Activated CD4-positive, alpha-beta T cell treated with anti-CD3 and anti-CD28 coated beads, Interleukin-2, amount 10 ng/mL, durations not matched to agents 7 days and 5 days (primary cell): Measurements from ENCODE around the gene CCS. TPM values are rescaled to one million over a fixed set of nuclear protein-coding genes. Genes with fewer than 3 reads are reported as not detected.
"Not testable (repeated sequence)": the region's sequence is repeated elsewhere in the genome, so short reads cannot be mapped to it uniquely, and the experiment has no call there.

Experiments
- CTCF ChIA-PET: fragments of 350-600 bp; sonication (Branson Sonifier 250); formaldehyde crosslinking; loops from one replicate; lab custom pipeline; 2021; ENCODE audit warnings: antibody characterized with exemption; lab: Charles Lee
- POLR2A ChIA-PET: fragments of 350-600 bp; sonication (Branson Sonifier 250); formaldehyde crosslinking; loops from one replicate; lab custom pipeline; 2021; ENCODE audit warnings: antibody characterized with exemption; lab: Charles Lee
- DNase-seq: peaks from one replicate; pipeline ENCODE4 v3.0.0-alpha.2; 2020
- H3K27ac Mint-ChIP-seq: one replicate; pipeline ENCODE4 v1.8.0; 2021; ENCODE audit warnings: mild to moderate bottlenecking, moderate library complexity, mixed read lengths
- H3K27me3 Mint-ChIP-seq: one replicate; pipeline ENCODE4 v1.8.0; 2021; ENCODE audit warnings: mixed read lengths
- H3K36me3 Mint-ChIP-seq: one replicate; pipeline ENCODE4 v1.8.0; 2021; ENCODE audit warnings: low read depth, mixed read lengths
- H3K4me1 Mint-ChIP-seq: one replicate; pipeline ENCODE4 v1.8.0; 2021; ENCODE audit warnings: mixed read lengths
- H3K4me3 Mint-ChIP-seq: one replicate; pipeline ENCODE4 v1.8.0; 2021; ENCODE audit warnings: mild to moderate bottlenecking, moderate library complexity, mixed read lengths
- H3K9me3 Mint-ChIP-seq: one replicate; pipeline ENCODE4 v1.8.0; 2021; ENCODE audit warnings: mixed read lengths
- total RNA-seq, 2 experiments: library from RNA; stranded (reverse); gene quantifications; one replicate each; pipeline ENCODE4 v1.2.3, GENCODE V29; 2021

The CCS gene
- total RNA-seq, 2 experiments from 2014 or later: 28.8 to 32.6 TPM

DNA sequence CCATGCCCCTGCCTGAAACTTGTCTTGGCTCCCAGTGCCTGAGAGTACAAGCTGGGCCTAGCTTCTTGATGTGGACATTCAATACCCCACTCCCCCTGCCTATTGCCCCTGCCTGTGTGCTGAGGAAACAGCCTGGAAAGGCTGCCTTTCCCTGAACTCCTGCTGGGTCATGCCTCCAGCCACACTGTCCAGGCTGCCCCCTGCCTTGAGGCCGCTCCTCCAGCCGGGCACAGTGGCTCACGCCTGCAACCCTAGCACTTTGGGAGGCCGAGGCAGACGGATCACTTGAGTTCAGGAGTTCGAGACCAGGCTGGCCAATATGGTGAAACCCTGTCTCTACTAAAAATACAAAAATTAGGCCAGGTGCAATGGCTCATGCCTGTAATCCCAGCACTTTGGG, 10.1 kb downstream of the CCS start:
- ChIA-PET CTCF (interaction anchor here (0.5 kb wide), 1 partner anchor 380 kb away, joined by 3 read pairs; no protein-coding TSS in a partner anchor), POLR2A (no interaction called here)
- Mint-ChIP-seq H3K36me3 (peaks cover 6% of the 10 kb centered on the region), H3K4me3 (no peak overlapping the region), H3K9me3 (no peaks in the 10 kb centered on the region), H3K27me3 (no peaks in the 10 kb centered on the region), H3K4me1 (no peaks in the 10 kb centered on the region), H3K27ac (no peak overlapping the region)
- no peak for DNase-seq

DNA sequence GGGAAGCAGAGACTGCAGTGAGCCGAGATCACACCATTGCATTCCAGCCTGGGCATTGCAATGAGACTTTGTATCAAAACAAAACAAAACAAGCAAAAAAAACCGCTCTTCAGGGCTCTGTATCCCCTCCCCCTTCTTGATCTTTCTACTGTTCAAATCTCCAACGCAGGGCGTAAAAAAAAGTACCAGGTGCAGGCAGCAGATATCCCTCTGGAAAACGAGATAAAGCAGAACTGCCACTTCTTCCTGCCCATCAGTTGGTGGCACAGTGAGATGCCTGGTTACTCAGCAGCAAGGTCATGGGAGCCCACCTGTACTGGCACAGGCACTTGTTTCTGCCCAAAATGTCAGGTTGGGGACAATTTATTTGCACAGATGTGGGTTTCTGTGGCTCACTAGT, 11.2 kb downstream of the CCS start:
- DNase-seq: no peak
- ChIA-PET POLR2A (no interaction called here), CTCF (interaction anchor here (0.9 kb wide), 1 partner anchor 8 kb away, joined by 3 read pairs; no protein-coding TSS in a partner anchor)
- no peak overlapping the region for H3K4me3 Mint-ChIP-seq
- H3K36me3 Mint-ChIP-seq: peaks cover 6% of the 10 kb centered on the region
- H3K9me3 Mint-ChIP-seq: no peaks in the 10 kb centered on the region
- no peak overlapping the region for H3K27ac Mint-ChIP-seq
- no peaks in the 10 kb centered on the region for H3K4me1 Mint-ChIP-seq
- no peaks in the 10 kb centered on the region for H3K27me3 Mint-ChIP-seq

DNA sequence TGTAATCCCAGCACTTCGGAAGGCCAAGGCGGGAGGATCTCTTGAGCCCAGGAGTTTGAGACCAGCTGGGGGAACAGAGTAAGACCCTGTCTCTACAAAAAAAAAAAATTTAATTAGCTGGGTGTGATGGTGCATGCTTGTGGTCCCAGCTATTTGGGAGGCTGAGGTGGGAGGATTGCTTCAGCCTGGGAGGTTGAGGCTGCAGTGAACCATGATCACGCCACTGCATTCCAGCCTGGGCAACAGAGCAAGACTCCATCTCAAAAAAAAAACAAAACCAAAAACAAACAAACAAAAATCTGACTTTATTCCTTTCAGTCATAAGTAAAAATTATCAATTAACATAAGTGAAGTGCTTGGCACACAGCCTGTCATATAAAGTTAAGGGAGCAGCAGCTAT, 13.6 kb downstream of the CCS start:
- H3K36me3 Mint-ChIP-seq, H3K27me3 Mint-ChIP-seq, H3K4me3 Mint-ChIP-seq, H3K9me3 Mint-ChIP-seq, DNase-seq, H3K27ac Mint-ChIP-seq: not testable (repeated sequence)
- ChIA-PET POLR2A (interaction anchor here (0.9 kb wide), 1 partner anchor 31 kb away, joined by 8 read pairs; the partner anchor contains the start of gene RBM4), CTCF (interaction anchor here (0.8 to 2.2 kb wide), 6 partner anchors 12 to 53 kb away, joined by 3 to 10 read pairs (median 4); partner anchors contain the start of genes CCDC87 and RBM4)
- peaks cover 11% of the 10 kb centered on the region for H3K4me1 Mint-ChIP-seq

DNA sequence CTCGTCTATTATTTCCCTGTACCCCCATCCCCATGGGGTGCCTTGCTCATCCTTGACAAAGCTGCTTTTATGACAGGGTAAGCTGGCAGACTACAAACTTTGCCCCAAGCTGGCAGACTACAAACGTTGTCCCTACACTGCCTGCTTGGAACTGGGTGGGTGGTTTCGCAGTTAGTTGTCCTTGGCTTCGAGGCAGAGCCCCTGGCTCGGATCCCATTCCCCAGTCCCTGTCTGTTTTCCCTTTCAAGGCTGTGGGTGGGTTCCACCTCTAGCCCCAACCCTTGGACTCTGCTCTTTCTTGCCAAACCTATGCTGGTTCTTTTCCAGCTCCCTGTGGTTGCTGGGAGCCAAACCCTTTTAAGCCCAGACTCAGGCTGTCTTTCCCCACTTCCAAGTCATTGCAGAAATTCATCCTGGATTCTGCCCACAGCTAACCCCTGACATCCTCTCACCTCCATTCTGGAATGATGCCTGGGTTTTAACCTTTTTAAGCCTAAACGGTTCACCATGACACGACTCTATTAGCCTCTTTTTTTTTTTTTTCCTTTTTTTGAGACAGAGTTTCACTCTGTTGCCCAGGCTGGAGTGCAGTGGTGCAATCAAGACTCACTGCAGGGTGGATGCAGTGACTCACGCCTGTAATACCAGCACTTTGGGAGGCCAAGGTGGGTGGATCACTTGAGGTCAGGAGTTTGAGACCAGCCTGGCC, 14.3 kb downstream of the CCS start:
- Mint-ChIP-seq H3K27ac (no peak overlapping the region), H3K36me3 (peaks cover 6% of the 10 kb centered on the region), H3K9me3 (no peaks in the 10 kb centered on the region), H3K4me1 (peaks cover 11% of the 10 kb centered on the region), H3K27me3 (no peaks in the 10 kb centered on the region), H3K4me3 (no peak overlapping the region)
- POLR2A ChIA-PET: interaction anchor here (0.9 kb wide), 1 partner anchor 31 kb away, joined by 8 read pairs; the partner anchor contains the start of gene RBM4
- DNase-seq: no peak
- CTCF ChIA-PET: interaction anchor here (0.8 to 2.2 kb wide), 5 partner anchors 13 to 53 kb away, joined by 3 to 10 read pairs (median 4); partner anchors contain the start of genes CCDC87 and RBM4

DNA sequence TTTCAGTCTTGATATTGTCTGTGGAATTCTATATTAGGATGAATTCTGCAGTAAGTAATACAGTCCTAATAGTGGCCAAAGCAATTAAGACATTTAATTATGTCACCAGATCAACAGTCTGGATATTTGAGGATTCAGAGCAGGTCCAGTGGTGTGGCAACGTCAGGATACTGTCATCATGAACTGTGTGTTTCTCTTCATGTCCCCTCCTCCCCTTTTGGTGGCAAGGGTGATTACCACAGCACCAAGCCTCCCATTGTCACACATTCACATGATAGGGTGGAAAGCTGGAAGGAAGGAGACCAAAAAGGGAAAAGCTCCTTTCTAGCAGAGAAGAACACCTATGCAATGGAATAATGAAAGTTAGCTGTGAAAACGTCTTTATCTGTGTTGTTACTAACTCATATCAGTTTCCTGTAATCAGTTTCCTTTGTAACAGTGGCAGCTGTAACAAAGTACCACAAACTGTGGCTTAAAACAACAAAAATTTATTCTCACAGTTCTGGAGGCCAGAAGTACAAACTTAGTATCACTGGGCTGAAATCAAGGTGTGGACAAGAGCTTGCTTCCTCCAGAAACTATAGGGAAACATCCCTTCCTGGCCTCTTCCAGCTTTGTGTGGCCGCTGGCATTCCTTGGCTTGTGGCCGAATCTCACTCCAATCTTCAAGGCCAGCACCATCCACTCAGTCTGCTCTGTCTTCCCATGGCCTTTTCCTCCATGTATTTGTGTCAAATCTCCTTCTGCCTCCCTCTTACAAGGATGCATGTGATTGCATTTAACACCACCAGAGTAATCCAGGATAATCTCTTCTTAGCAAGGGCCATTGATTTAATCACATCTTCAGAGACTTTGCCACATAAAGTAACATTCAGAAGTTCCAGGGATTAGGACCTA, 17.0 kb downstream of the CCS start:
- Mint-ChIP-seq H3K36me3 (peaks cover 4% of the 10 kb centered on the region), H3K4me3 (no peak overlapping the region), H3K27me3 (no peaks in the 10 kb centered on the region), H3K27ac (peak overlapping the region; percentile 83), H3K4me1 (peaks cover 13% of the 10 kb centered on the region), H3K9me3 (no peaks in the 10 kb centered on the region)
- CTCF ChIA-PET: interaction anchor here (1.4 kb wide), 1 partner anchor 17 kb away, joined by 4 read pairs; the partner anchor contains the start of genes CCDC87 and CCS
- DNase-seq: no peak
- POLR2A ChIA-PET: no interaction called here

DNA sequence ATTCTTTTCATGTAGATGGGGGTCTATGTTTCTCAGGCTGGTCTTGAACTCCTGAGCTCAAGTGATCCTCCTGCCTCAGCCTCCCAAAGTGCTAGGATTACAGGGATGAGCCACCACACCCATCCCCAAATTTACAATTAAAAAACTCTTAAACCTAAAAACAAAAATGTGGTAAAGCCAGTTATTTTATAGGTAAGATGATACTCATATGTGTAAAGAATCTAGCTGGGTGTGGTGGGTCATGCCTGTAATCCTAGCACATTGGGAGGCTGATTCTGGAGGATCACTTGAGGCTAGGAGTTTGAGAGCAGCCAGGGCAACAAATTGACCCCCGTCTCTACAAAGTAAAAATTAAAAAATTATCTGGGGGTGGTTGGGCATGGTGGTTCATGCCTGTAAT, 19.5 kb downstream of the CCS start:
- CTCF ChIA-PET: no interaction called here
- peaks cover 24% of the 10 kb centered on the region for H3K4me1 Mint-ChIP-seq
- no peaks in the 10 kb centered on the region for H3K9me3 Mint-ChIP-seq
- peaks cover 15% of the 10 kb centered on the region for H3K36me3 Mint-ChIP-seq
- H3K4me3 Mint-ChIP-seq: no peak overlapping the region
- no peak for DNase-seq
- no peak overlapping the region for H3K27ac Mint-ChIP-seq
- no peaks in the 10 kb centered on the region for H3K27me3 Mint-ChIP-seq
- POLR2A ChIA-PET: no interaction called here

DNA sequence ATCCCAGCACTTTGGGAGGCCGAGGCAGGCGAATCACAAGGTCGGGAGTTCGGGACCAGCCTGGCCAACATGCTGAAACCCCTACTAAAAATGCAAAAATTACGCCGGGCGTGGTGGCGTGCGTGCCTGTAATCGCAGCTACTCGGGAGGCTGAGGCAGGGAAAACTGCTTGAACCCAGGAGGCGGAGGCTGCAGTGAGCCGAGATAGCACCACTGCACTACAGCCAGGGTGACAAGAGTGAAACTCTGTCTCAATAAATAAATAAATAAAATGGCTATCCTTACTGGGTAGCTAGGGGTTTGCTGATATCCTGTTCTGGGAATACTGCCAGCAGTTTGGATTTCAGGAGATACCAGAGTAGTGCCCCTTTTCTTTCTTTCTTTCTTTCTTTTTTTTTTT, 21.1 kb downstream of the CCS start:
- DNase-seq: no peak
- peaks cover 31% of the 10 kb centered on the region for H3K36me3 Mint-ChIP-seq
- H3K4me3 Mint-ChIP-seq: no peak overlapping the region
- H3K9me3 Mint-ChIP-seq: no peaks in the 10 kb centered on the region
- POLR2A ChIA-PET: no interaction called here
- H3K27ac Mint-ChIP-seq: no peak overlapping the region
- peaks cover 37% of the 10 kb centered on the region for H3K4me1 Mint-ChIP-seq
- H3K27me3 Mint-ChIP-seq: no peaks in the 10 kb centered on the region
- CTCF ChIA-PET: interaction anchor here (0.7 to 1.6 kb wide), 3 partner anchors 9 to 79 kb away, joined by 3 to 6 read pairs (median 4); no protein-coding TSS in a partner anchor

DNA sequence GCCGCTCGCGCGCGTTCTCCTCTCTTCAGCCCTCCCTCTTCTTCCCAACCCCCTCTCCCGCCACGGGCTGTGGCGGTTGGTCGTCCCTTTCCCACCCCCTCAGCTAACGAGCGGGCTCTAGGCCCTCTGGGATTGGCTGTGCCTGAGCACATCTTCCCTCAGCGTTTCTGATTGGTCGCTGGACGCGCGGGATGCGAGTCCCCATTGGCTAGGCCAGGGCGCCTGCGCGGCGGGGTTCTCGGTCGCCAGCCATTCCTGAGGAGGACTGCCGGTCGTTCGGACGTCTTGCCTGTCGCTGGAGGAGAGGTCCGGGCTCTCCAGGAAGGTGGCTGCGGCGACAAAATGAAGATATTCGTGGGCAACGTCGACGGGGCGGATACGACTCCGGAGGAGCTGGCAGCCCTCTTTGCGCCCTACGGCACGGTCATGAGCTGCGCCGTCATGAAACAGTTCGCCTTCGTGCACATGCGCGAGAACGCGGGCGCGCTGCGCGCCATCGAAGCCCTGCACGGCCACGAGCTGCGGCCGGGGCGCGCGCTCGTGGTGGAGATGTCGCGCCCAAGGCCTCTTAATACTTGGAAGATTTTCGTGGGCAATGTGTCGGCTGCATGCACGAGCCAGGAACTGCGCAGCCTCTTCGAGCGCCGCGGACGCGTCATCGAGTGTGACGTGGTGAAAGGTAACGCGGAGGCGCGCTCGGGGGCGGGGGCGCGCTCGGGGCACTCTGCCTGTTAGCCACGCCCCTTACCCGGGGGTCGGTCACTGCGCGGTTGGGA, 23.6 kb downstream of the CCS start, which contains the start of gene RBM14:
Gene RBM14, plus strand, starts transcription at position 252 of the 776 bp plus-strand sequence. Its CDS starts 91 bp downstream, at position 343.
- Mint-ChIP-seq H3K4me3 (peak within 1 kb of the TSS; percentile 98), H3K4me1 (peaks cover 45% of the 10 kb centered on the region), H3K36me3 (peaks cover 49% of the 10 kb centered on the region), H3K27me3 (no peaks in the 10 kb centered on the region), H3K27ac (peak within 1 kb of the TSS; percentile 99), H3K9me3 (peaks cover 2% of the 10 kb centered on the region)
- ChIA-PET POLR2A (interaction anchor here (0.5 to 0.6 kb wide), 3 partner anchors 16 to 62 kb away, joined by 4 to 7 read pairs (median 4); partner anchors contain the start of gene RBM4B), CTCF (interaction anchor here (0.6 to 1.9 kb wide), 11 partner anchors 12 to 1504 kb away, joined by 3 to 7 read pairs (median 3); partner anchors contain the start of genes CCDC87, CCS, CTSF and RBM4)
- DNase-seq: peak; percentile 99

DNA sequence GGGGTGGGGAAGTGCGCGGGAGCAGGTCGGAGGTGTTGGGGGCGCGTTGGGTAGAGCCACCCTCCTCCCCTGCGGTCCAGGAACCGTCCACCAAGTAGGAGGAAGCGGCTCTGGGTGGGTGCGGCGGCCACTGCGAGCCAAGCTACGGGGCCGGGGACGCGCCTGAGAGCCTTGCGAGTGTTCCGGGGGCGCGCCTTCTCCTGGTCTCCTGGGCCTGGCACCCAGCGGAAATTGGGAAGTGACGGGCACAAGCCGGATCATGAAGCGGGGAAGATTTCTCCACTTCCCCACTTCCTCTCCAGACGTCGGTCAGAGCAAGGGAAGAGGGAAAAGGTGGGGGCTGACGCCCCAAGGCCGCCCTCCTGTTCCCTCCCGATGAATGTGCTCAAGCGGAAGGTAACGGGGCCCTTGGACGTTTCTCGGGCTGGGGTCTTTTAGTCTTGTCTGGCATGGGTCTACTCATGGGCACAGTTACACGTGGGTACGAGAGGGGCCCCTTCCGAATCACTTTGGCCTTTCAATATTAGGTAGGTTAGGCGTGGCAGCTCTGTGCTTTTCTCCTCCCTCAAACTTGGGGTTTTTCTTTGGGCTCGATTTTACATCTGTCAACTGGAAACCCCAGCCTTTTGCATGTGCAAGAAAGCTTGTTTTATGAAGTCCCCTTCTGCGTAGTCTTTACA, 24.3 kb downstream of the CCS start:
- POLR2A ChIA-PET: interaction anchor here (0.5 to 0.6 kb wide), 3 partner anchors 17 to 61 kb away, joined by 3 to 4 read pairs (median 4); partner anchors contain the start of gene RBM4B
- peak overlapping the region; percentile 98 for H3K4me3 Mint-ChIP-seq
- CTCF ChIA-PET: interaction anchor here (0.6 to 3.5 kb wide), 9 partner anchors 12 to 135 kb away, joined by 3 to 17 read pairs (median 4); partner anchors contain the start of genes CCDC87, CCS, CTSF and RBM4
- peaks cover 2% of the 10 kb centered on the region for H3K9me3 Mint-ChIP-seq
- H3K27me3 Mint-ChIP-seq: no peaks in the 10 kb centered on the region
- peak overlapping the region; percentile 99 for H3K27ac Mint-ChIP-seq
- peaks cover 51% of the 10 kb centered on the region for H3K4me1 Mint-ChIP-seq
- DNase-seq: peak; percentile 15
- H3K36me3 Mint-ChIP-seq: peaks cover 56% of the 10 kb centered on the region

DNA sequence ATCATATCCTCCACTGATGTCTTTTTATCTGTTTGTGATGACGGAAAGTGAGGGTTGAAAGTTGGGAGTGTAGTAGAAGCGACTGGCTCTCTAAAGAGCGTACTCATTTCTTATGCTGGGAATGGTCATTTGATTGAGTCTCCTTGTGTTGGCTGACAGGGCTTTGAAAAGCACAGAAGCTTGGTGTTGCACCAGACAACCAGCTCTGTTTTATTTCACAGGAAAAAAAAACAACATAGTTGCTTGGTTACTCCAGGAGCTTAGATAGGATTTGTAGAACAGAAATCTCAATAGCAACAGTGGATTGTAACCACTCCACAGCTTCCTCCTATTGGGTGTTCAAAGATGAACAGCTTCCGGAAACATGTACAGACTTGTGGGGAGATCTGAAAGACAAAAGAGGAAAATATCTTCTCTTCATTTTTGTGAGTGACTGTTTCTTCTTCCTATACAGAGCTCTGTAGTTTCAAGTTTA, 26.1 kb downstream of the CCS start:
- DNase-seq: peak; percentile 66
- no peaks in the 10 kb centered on the region for H3K27me3 Mint-ChIP-seq
- H3K4me3 Mint-ChIP-seq: peak overlapping the region; percentile 98
- POLR2A ChIA-PET: interaction anchor here (0.6 to 1.0 kb wide), 2 partner anchors 19 to 653 kb away, joined by 4 to 5 read pairs; partner anchors contain the start of gene RBM4
- H3K27ac Mint-ChIP-seq: peak overlapping the region; percentile 99
- H3K36me3 Mint-ChIP-seq: peaks cover 75% of the 10 kb centered on the region
- peaks cover 2% of the 10 kb centered on the region for H3K9me3 Mint-ChIP-seq
- CTCF ChIA-PET: interaction anchor here (0.7 to 3.5 kb wide), 7 partner anchors 10 to 570 kb away, joined by 3 to 17 read pairs (median 3); partner anchors contain the start of genes RBM4 and RBM4B
- peaks cover 69% of the 10 kb centered on the region for H3K4me1 Mint-ChIP-seq

DNA sequence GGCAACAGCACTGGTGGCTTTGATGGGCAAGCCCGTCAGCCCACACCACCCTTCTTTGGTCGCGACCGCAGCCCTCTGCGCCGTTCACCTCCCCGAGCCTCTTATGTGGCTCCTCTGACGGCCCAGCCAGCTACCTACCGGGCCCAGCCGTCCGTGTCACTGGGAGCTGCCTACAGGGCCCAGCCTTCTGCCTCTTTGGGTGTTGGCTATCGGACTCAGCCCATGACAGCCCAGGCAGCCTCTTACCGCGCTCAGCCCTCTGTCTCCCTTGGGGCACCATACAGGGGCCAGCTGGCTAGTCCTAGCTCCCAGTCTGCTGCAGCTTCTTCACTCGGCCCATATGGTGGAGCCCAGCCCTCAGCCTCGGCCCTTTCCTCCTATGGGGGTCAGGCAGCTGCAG, 31.5 kb downstream of the CCS start:
- ChIA-PET CTCF (interaction anchor here (1.0 to 3.7 kb wide), 4 partner anchors 9 to 54 kb away, joined by 3 to 23 read pairs (median 4); partner anchors contain the start of gene RBM4), POLR2A (no interaction called here)
- H3K4me3 Mint-ChIP-seq: no peak overlapping the region
- DNase-seq: no peak
- H3K27me3 Mint-ChIP-seq: no peaks in the 10 kb centered on the region
- H3K4me1 Mint-ChIP-seq: peaks cover 43% of the 10 kb centered on the region
- peaks cover 87% of the 10 kb centered on the region for H3K36me3 Mint-ChIP-seq
- peaks cover 2% of the 10 kb centered on the region for H3K9me3 Mint-ChIP-seq
- H3K27ac Mint-ChIP-seq: no peak overlapping the region
